HepG2 (cell line): ENCODE data around the gene LYST. TPM values are rescaled to one million over a fixed set of nuclear protein-coding genes. Genes with fewer than 3 reads are reported as not detected.

ENCODE experiments used
- CBX1 ChIP-seq: IDR thresholded peaks from one replicate; pipeline ENCODE4 v1.6.1; 2016; ENCODE audit warnings: antibody characterized with exemption, low read depth
- CREM ChIP-seq, 2 experiments: sonication (generic) in 1 of 2; formaldehyde crosslinking in 1 of 2; IDR thresholded peaks; 2 replicates each; pipeline versions ENCODE4 v1.4.0 to v1.6.1; 2016 to 2020; ENCODE audit warnings: antibody characterized with exemption in 1 of 2, mild to moderate bottlenecking in 1 of 2, missing genetic modification reagents in 1 of 2
- DNMT1 ChIP-seq: sonication (generic); formaldehyde crosslinking; IDR thresholded peaks from 2 replicates; pipeline ENCODE4 v1.5.1; 2020; ENCODE audit warnings: mild to moderate bottlenecking, missing genetic modification reagents
- ETV6 ChIP-seq: sonication (generic); formaldehyde crosslinking; conservative IDR thresholded peaks from 2 replicates; pipeline ENCODE4 v1.4.0; 2020; ENCODE audit warnings: missing genetic modification reagents
- FOSL2 ChIP-seq: sonication (generic); formaldehyde crosslinking; IDR thresholded peaks from 2 replicates; pipeline ENCODE4 v1.4.0; 2020; ENCODE audit warnings: missing genetic modification reagents
- GZF1 ChIP-seq: sonication (generic); formaldehyde crosslinking; IDR thresholded peaks from 2 replicates; pipeline ENCODE4 v1.5.1; 2020; ENCODE audit warnings: mild to moderate bottlenecking, missing genetic modification reagents
- HOXA3 ChIP-seq: sonication (generic); formaldehyde crosslinking; IDR thresholded peaks from 2 replicates; pipeline ENCODE4 v1.5.0; 2020; ENCODE audit warnings: missing genetic modification reagents
- KAT8 ChIP-seq: IDR thresholded peaks from 2 replicates; pipeline ENCODE4 v1.6.1; 2016; ENCODE audit warnings: missing genetic modification reagents, missing compliant biosample characterization
- KDM3A ChIP-seq: IDR thresholded peaks from 2 replicates; pipeline ENCODE4 v1.6.1; 2018; ENCODE audit warnings: low read depth, missing compliant biosample characterization
- MXD4 ChIP-seq: IDR thresholded peaks from 2 replicates; pipeline ENCODE4 v1.6.1; 2016; ENCODE audit warnings: mild to moderate bottlenecking, missing biosample characterization, missing genetic modification reagents
- NR2C2 ChIP-seq: sonication (generic); formaldehyde crosslinking; IDR thresholded peaks from 2 replicates; pipeline ENCODE4 v1.4.0; 2020; ENCODE audit warnings: missing genetic modification reagents, mild to moderate bottlenecking, moderate library complexity, borderline replicate concordance
- NR2F1 ChIP-seq, 2 experiments: fragments of 450-650 bp in 1 of 2; formaldehyde crosslinking in 1 of 2; IDR thresholded peaks; 2 replicates each; pipeline versions ENCODE4 v1.5.0 to v1.6.1; 2016 to 2020; ENCODE audit warnings: mild to moderate bottlenecking in 1 of 2, missing compliant biosample characterization in 1 of 2, missing genetic modification reagents in 1 of 2, moderate library complexity in 1 of 2
- PLRG1 ChIP-seq: fragments of 450-650 bp; conservative IDR thresholded peaks from 2 replicates; pipeline ENCODE4 v1.6.1; 2016
- PRMT3 ChIP-seq: sonication (generic); formaldehyde crosslinking; IDR thresholded peaks from 2 replicates; pipeline ENCODE4 v1.8.1; 2022; ENCODE audit warnings: low read depth, mild to moderate bottlenecking, moderate library complexity, missing genetic modification reagents, borderline replicate concordance
- SIN3B ChIP-seq: fragments of 150-350 bp; IDR thresholded peaks from 2 replicates; pipeline ENCODE4 v1.6.1; 2014; ENCODE audit warnings: low read length
- SOX5 ChIP-seq: IDR thresholded peaks from 2 replicates; pipeline ENCODE4 v1.6.1; 2016; ENCODE audit warnings: borderline replicate concordance
- ZNF136 ChIP-seq: sonication (generic); formaldehyde crosslinking; IDR thresholded peaks from 2 replicates; pipeline ENCODE4 v1.8.1; 2022; ENCODE audit warnings: low read depth, mild to moderate bottlenecking, moderate library complexity, missing genetic modification reagents
- ZNF207 ChIP-seq: fragments of 450-650 bp; IDR thresholded peaks from 2 replicates; pipeline ENCODE4 v1.6.1; 2016; ENCODE audit warnings: antibody characterized with exemption, borderline replicate concordance
- ZNF282 ChIP-seq: fragments of 450-650 bp; IDR thresholded peaks from 2 replicates; pipeline ENCODE4 v1.6.1; 2018; ENCODE audit not compliant: partially characterized antibody
- ZNF382 ChIP-seq: sonication (generic); formaldehyde crosslinking; IDR thresholded peaks from 2 replicates; pipeline ENCODE4 v1.5.0; 2020; ENCODE audit warnings: missing genetic modification reagents, mild to moderate bottlenecking, borderline replicate concordance
- ZNF446 ChIP-seq: sonication (generic); formaldehyde crosslinking; IDR thresholded peaks from 2 replicates; pipeline ENCODE4 v1.5.0; 2020; ENCODE audit warnings: mild to moderate bottlenecking, missing genetic modification reagents
- ZNF550 ChIP-seq: sonication (generic); formaldehyde crosslinking; IDR thresholded peaks from 2 replicates; pipeline ENCODE4 v1.4.0; 2020; ENCODE audit warnings: mild to moderate bottlenecking, missing genetic modification reagents, borderline replicate concordance
- ZNF558 ChIP-seq: sonication (generic); formaldehyde crosslinking; IDR thresholded peaks from 2 replicates; pipeline ENCODE4 v1.9.0; 2022; ENCODE audit warnings: mild to moderate bottlenecking, missing genetic modification reagents, borderline replicate concordance
- ZNF562 ChIP-seq: sonication (generic); formaldehyde crosslinking; IDR thresholded peaks from 2 replicates; pipeline ENCODE4 v1.8.0; 2022; ENCODE audit warnings: missing genetic modification reagents, borderline replicate concordance
- ZNF660 ChIP-seq: sonication (generic); formaldehyde crosslinking; IDR thresholded peaks from 2 replicates; pipeline ENCODE4 v1.5.1; 2020; ENCODE audit warnings: mild to moderate bottlenecking, low read depth, missing genetic modification reagents, borderline replicate concordance
- polyA plus RNA-seq, 8 experiments: library from polyadenylated mRNA; depleted of rRNA in 3 of 8; stranded (reverse) in 7 of 8; unstranded in 1 of 8; fragments of >200 nt; fragmentation: Illumina TruSeq in 4 of 8; extraction: Trizol in 4 of 8; gene quantifications; 2 replicates each; pipeline versions ENCODE4 v1.2.1 to v1.2.3, GENCODE V29; 2011 to 2016; ENCODE audit warnings: low read depth in 4 of 8, missing spikeins in 1 of 8, mixed read lengths in 1 of 8; ENCODE audit not compliant: insufficient read depth in 1 of 8
- total RNA-seq, 5 experiments: library from RNA; depleted of rRNA; stranded (reverse); fragments of >200 nt; fragmentation: Illumina TruSeq; extraction: Trizol; gene quantifications; 2 replicates each; pipeline ENCODE4 v1.2.3, GENCODE V29; 2016; ENCODE audit warnings: low read depth in 1 of 5
- TF ChIP-seq, protein P1 (sequence below): sonication (generic); formaldehyde crosslinking; IDR thresholded peaks from 2 replicates; pipeline ENCODE4 v1.4.0; 2020; ENCODE audit warnings: missing genetic modification reagents
- TF ChIP-seq, protein P2 (sequence below): sonication (generic); formaldehyde crosslinking; IDR thresholded peaks from 2 replicates; pipeline ENCODE4 v1.5.1; 2020; ENCODE audit warnings: mild to moderate bottlenecking, missing genetic modification reagents, borderline replicate concordance
- TF ChIP-seq, protein P3 (sequence below): sonication (generic); formaldehyde crosslinking; IDR thresholded peaks from 2 replicates; pipeline ENCODE4 v1.5.0; 2020; ENCODE audit warnings: mild to moderate bottlenecking, missing genetic modification reagents

LYST gene
- total and polyA plus RNA-seq, 2 of the 13 experiments (the other 11 are each of a cell fraction or from before 2014, with no cell fraction given) = 0.91 to 2.5 TPM

DNA sequence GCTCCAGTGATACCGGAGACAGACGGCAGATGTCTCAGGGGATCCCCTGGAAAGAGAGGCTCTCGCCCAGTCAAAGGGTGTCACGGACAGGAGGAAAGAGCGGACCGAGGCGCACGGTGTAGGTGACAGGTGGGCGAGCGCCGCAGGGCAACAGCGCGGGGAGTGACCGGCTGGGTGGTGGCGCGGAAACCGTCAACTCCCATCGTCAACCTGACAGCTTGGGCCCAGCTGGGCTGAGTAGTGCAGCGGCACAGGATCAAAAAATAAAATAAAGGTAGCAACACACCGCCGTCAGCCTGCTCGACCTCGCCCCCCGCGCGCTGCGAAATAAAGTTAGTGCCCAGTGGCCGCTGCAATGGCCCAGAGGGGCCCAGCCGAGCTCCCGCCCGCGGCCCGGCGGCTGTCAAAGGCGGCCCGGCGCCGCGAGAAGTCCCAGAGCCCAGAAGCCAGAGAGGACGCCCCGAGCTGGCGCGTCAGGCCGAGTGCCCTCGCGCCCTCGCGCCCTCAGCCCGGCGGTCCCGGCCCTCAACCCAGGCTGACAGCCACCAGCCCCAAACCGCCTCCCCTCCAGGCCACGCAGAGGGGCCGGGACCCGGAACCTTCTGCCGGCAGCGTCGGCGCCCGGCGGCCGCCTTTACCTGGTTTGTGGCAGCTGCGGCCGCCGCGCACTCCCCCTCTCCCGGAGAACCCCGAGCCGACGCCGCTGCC, at the start of gene LYST (continued):
- TF ChIP-seq KDM3A (CRISPR knock-in tag) (0 out of 2 replicates have a peak, but pooled peaks have one; percentile 9), ZNF207 (no peak), NR2C2 (CRISPR knock-in tag) (no peak), KAT8 (no peak), MXD4 (no peak), FOSL2 (CRISPR knock-in tag) (no peak), HOXA3 (no peak), SIN3B (no peak), ZNF562 (no peak), DNMT1 (CRISPR knock-in tag) (peak; percentile 68; the same call in 1 of the 2 replicates), ZNF382 (CRISPR knock-in tag) (no peak), ZNF136 (CRISPR knock-in tag) (no peak), ZNF660 (CRISPR knock-in tag) (no peak), PRMT3 (CRISPR knock-in tag) (no peak), ZNF558 (no peak), ETV6 (no peak), SOX5 (CRISPR knock-in tag) (no peak), GZF1 (CRISPR knock-in tag) (no peak), ZNF282 (no peak), NR2F1 (CRISPR knock-in tag; IDR thresholded peaks at IDR 0.05) (no peak), ZNF550 (no peak), ZNF446 (no peak), CBX1 (no peak), CREM (IDR thresholded peaks at IDR 0.05) (no peak), CREM (CRISPR knock-in tag; IDR thresholded peaks at IDR 0.05) (no peak), PLRG1 (no peak)
- TF ChIP-seq, protein P1, sequence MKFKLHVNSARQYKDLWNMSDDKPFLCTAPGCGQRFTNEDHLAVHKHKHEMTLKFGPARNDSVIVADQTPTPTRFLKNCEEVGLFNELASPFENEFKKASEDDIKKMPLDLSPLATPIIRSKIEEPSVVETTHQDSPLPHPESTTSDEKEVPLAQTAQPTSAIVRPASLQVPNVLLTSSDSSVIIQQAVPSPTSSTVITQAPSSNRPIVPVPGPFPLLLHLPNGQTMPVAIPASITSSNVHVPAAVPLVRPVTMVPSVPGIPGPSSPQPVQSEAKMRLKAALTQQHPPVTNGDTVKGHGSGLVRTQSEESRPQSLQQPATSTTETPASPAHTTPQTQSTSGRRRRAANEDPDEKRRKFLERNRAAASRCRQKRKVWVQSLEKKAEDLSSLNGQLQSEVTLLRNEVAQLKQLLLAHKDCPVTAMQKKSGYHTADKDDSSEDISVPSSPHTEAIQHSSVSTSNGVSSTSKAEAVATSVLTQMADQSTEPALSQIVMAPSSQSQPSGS (CRISPR knock-in tag) = no peak
- TF ChIP-seq, protein P2, sequence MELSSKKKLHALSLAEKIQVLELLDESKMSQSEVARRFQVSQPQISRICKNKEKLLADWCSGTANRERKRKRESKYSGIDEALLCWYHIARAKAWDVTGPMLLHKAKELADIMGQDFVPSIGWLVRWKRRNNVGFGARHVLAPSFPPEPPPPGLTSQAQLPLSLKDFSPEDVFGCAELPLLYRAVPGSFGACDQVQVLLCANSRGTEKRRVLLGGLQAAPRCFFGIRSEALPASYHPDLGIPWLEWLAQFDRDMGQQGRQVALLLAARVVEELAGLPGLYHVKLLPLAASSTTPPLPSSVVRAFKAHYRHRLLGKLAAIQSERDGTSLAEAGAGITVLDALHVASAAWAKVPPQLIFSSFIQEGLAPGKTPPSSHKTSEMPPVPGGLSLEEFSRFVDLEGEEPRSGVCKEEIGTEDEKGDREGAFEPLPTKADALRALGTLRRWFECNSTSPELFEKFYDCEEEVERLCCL (CRISPR knock-in tag) = no peak
- TF ChIP-seq, protein P3, sequence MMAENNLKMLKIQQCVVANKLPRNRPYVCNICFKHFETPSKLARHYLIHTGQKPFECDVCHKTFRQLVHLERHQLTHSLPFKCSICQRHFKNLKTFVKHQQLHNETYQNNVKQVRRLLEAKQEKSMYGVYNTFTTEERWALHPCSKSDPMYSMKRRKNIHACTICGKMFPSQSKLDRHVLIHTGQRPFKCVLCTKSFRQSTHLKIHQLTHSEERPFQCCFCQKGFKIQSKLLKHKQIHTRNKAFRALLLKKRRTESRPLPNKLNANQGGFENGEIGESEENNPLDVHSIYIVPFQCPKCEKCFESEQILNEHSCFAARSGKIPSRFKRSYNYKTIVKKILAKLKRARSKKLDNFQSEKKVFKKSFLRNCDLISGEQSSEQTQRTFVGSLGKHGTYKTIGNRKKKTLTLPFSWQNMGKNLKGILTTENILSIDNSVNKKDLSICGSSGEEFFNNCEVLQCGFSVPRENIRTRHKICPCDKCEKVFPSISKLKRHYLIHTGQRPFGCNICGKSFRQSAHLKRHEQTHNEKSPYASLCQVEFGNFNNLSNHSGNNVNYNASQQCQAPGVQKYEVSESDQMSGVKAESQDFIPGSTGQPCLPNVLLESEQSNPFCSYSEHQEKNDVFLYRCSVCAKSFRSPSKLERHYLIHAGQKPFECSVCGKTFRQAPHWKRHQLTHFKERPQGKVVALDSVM (CRISPR knock-in tag) = peak; percentile 36; the same call in 1 of the 2 replicates
